Activated CD8-positive, alpha-beta memory T cell treated with anti-CD3 and anti-CD28 coated beads, Interleukin-2, amount 50 U/mL, for 4 hours (primary cell): Measurements from ENCODE around the gene UFSP1.
"Not testable (repeated sequence)": the region's sequence is repeated elsewhere in the genome, so short reads cannot be mapped to it uniquely, and the experiment has no call there.

Experiments
- DNase-seq: peaks from one replicate; pipeline ENCODE4 v3.0.0-alpha.2; 2020

Gene UFSP1

GRCh38 chr7:100879685-100880261 lies 9.7 kb downstream of the UFSP1 start:
- DNase-seq = no peak

- DNase-seq = no peak
These were observed 10.8 kb downstream of the UFSP1 start for GRCh38 chr7:100878685-100879084.

- DNase-seq = no peak
These were observed 11.5 kb downstream of the UFSP1 start for GRCh38 chr7:100878013-100878412.

- no peak for DNase-seq
These were observed 14.2 kb downstream of the UFSP1 start for GRCh38 chr7:100875356-100875751.

- peak; percentile 98 for DNase-seq
These were observed 14.7 kb downstream of the UFSP1 start, which contains the start of gene SRRT for GRCh38 chr7:100874577-100875355. Gene SRRT, plus strand, starts transcription at chr7:100875103. Its CDS starts 488 bp downstream, at chr7:100875591.

DNA sequence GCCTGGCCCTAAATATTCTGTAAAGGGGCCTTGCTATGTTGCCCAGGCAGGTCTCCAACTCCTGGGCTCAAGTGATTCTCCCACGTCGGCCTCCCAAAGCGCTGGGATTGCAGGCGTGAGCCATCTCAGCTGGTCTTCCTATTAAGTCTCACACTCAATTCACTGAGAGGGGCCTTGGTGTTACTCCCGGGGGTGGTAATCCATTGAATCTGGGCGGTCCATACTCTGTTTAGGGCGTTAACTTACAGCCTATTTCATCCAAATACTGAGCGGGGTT lies 15.3 kb downstream of the UFSP1 start:
- no peak for DNase-seq

- no peak for DNase-seq
These were observed 15.8 kb downstream of the UFSP1 start for GRCh38 chr7:100873599-100874299.

- no peak for DNase-seq
These were observed 21.6 kb downstream of the UFSP1 start for GRCh38 chr7:100867776-100868485.

DNA sequence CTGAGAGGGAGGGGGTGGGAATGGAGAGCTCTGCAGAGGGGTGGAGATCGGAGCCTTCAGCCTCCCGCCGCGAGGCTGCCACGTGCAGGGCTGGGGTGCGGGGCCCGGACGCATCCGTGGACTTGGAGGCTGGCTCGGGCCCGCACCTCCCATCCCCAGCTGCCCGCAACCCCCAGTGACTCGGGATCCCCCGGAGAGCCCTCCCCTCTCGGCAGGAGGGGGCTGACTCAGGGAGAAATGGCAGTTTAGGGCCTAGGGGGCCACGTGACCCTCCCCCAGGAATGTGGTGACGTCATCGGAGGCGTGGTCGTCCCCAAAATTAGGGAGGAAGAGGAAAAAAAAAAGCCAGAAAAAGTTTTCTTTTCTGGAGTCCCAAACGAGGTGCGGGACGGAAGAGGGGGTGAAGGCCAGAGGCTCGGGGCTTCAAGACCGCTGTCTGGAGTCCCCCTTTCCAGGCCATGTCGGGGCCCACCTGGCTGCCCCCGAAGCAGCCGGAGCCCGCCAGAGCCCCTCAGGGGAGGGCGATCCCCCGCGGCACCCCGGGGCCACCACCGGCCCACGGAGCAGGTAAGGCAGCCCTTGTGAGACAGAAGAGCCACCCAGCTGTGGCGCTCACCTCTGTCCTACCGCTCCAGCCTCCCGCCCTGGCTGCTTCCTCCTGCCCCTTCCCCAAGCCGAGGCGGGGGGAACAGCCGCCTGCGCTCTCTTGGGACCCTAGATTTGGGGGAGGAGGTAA lies 22.3 kb downstream of the UFSP1 start, which contains the start of gene TRIP6:
Gene TRIP6 (plus strand): TSS at position 348 of the 736 bp plus-strand sequence. CDS start 111 bp downstream, at position 459.
- DNase-seq = peak; percentile 71

- DNase-seq = no peak
These were observed 22.8 kb downstream of the UFSP1 start for GRCh38 chr7:100866729-100867039.

DNA sequence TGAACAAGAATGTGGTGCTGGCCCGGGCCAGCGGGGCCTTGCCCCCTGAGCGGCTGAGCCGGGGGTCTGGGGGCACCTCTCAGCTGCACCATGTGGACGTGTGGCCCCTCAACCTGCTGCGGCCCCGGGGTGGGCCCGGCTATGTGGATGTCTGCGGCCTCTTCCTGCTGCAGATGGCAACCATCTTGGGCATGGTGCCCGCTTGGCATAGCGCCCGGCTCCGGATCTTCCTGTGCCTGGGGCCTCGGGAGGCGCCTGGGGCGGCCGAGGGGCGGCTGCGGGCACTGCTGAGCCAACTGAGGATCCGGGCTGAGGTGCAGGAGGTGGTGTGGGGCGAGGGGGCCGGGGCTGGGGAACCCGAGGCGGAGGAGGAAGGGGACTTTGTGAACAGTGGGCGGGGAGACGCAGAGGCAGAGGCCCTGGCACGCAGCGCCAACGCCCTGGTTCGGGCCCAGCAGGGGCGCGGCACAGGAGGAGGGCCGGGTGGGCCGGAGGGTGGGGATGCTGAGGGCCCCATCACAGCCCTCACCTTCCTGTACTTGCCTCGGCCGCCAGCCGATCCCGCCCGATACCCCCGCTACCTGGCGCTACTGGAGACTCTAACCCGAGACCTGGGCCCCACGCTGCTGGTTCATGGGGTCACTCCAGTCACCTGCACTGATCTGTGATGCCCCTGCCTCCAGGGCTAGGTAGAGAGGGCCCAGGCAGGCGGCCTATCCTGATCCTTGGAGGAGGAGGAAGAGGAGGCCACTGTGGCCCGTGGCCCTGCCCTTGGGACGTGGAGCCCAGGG lies 23.4 kb downstream of the UFSP1 start:
- peak; percentile 37 for DNase-seq

DNA sequence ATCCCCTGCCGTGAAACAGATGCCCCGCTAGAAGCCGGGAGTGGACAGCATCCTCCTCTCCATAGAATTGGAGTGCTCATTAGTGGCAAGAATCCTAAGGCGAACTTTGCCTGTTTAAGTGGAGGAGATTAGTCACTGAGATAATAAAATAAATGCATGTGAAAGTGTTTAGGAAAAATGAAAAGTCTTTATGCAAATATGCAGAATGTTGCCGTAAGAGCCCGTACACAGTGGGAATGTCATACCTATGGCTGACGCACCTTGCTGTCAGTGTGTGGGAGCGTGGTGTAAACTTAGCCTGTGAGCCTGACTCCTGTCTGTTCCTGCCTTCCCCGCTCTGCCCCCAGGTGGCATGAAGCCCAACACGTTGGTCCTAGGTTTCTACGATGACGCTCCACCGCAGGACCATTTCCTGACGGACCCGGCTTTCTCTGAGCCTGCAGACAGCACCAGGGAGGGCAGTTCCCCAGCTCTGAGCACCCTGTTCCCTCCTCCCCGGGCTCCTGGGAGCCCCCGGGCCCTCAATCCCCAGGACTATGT lies 24.1 kb downstream of the UFSP1 start:
- DNase-seq = no peak

DNA sequence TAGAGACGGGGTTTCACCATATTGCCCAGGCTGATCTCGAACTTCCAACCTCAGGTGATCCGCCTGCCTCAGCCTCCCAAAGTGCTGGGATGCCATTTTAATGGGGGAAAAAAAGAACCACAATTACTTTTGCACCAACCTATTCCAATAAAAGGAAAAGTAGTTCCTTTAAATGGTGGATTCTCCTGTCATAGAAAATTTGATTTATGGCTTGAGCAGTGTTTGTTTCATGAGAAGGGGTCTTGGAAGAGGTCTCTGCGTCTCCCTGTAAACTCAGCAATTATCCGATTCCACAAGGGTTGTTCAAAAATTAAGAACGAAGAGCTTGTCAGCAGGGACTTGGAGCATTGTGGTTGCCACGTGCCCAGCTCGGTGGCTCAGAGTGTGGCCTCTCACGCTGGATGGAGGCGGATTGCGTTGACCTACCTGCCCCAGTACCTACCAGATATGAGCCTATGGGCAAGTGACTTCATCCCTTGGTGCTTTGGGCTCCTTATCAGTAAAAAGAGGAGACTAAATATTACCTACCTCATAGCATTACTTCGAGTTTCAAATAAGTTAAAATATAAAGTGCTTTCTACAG lies 25.2 kb downstream of the UFSP1 start:
- DNase-seq = no peak

DNA sequence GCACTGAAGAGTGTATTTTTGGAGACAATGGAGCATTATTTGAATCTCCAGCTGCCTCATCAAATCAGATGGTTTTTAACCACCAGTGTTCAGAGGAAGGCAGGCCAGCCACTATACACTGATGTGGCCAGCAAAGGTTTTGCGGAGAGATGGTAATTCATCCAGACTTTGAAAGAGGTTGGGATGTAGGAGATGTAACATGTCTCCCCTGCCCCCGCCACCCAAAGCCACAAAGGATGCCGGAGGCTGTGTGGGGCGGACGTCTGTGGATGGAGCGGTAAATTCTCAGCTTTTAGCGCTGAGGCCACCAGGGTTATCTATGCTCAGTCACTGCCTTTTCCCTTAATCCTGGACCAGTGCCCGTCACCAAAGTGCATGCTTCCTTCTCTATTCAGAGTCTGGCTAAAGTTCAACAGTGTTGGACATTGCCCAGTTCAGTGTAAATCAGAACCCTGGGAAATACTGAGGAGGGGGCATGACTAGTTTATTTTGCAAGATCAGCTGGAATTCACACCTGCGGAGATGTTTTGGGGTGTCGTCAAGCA lies 26.0 kb downstream of the UFSP1 start:
- no peak for DNase-seq

- DNase-seq = no peak
These were observed 27.9 kb downstream of the UFSP1 start for GRCh38 chr7:100861616-100861985.

DNA sequence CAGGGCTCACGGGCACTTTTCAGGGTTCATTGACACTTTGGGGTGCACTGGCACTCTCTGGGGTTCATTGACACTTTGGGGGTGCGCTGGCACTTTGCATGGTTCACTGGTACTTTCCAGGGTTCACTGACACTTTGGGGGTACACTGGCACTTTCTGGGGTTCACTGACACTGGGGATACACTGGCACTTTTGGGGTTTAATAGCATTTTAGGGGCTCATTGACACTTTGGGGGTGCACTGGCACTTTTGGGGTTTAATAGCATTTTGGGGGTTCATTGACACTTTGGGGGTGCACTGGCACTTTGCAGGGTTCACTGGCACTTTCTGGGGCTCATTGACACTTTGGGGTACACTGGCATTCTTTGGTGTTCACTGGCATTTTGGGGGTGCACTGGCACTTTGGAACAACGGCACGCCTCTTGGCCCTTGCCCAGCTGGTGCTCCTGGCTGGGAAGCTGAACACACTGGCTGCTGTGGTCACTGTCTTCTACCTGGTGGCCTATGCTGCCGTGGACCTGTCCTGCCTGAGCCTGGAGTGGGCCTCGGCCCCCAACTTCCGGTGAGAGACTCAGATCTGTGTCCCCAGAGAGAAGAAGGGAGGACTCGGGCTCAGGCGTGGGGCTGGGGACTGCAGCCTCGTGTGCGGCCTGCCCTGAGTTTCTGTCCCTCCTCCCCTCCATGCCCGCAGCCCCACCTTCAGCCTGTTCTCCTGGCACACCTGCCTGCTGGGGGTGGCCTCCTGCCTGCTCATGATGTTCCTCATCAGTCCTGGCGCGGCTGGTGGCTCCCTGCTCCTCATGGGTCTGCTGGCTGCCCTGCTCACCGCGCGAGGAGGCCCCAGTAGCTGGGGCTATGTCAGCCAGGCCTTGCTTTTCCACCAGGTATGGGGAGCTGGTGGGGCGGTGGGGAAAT lies 28.6 kb downstream of the UFSP1 start:
- no peak for DNase-seq

DNA sequence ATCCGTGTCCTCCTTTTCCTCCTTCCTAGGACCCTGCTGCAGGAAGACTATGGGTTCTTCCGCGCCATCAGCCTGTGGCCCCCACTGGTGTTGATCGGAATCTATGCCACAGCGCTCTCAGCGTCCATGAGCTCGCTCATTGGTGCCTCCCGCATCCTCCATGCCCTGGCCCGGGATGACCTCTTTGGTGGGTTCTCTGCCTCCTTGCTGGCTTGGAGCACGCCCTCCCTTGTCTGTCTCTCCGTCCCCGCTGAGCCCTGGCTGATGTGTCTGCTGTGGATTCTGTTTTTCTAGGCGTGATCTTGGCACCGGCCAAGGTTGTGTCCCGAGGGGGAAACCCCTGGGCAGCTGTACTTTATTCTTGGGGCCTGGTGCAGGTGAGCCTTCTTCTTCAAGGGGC lies 29.7 kb downstream of the UFSP1 start:
- no peak for DNase-seq

DNA sequence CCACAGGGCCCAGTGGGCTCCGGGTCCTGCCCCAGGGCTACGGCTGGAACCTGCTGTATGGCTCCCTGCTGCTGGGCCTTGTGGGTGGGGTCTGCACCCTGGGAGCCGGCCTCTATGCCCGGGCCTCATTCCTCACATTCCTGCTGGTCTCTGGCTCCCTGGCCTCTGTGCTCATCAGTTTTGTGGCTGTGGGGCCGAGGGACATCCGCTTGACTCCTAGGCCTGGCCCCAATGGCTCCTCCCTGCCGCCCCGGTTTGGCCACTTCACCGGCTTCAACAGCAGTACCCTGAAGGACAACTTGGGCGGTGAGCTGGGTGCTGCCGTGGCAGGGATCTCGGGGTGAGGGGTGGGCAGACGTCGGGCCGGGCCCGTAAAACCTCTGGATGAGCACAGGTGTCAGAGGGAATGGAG lies 32.6 kb downstream of the UFSP1 start:
- no peak for DNase-seq

- DNase-seq = no peak
These were observed 34.0 kb downstream of the UFSP1 start for GRCh38 chr7:100855515-100855914.

- not testable (repeated sequence) for DNase-seq
These were observed 34.6 kb downstream of the UFSP1 start for GRCh38 chr7:100854899-100855298.
